ENCODE results near the gene GIMAP6. TPM values are rescaled to one million over a fixed set of nuclear protein-coding genes. Genes with fewer than 3 reads are reported as not detected.
"Not testable (repeated sequence)": the region's sequence is repeated elsewhere in the genome, so short reads cannot be mapped to it uniquely, and the experiment has no call there.

Gene GIMAP6
- polyA plus RNA-seq, 1 of the 3 experiments (the other 2 are of a cell fraction): 0.05 TPM

DNA sequence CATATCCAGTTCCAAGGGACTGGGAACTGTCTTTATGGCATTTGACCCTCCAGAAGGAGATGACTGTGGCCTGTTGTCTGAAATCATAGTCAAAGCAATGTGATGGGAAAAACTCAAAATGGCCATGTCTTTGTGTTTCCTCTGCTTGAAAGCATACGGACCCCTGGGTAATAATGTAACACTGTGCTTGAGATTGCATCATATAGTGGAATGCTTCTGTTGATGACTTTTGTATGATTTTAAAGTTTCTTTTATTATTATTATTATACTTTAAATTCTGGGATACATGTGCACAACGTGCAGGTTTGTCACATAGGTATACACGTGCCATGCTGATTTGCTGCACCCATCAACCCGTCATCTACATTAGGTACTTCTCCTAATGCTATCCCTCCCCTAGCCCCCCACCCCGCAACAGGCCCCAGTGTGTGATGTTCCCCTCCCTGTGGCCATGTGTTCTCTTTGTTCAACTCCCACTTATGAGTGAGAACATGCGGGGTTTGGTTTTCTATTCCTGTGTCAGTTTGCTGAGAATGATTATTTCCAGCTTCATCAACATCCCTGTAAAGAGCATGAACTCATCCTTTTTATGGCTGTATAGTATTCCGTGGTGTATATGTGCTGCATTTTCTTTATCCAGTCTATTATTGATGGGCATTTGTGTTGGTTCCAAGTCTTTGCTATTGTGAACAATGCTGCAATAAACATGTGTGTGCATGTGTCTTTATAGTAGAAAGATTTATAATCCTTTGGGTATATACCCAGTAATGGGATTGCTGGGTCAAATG, 39.8 kb upstream of the GIMAP6 start:
- H3K9me3 ChIP-seq; H3K4me2 ChIP-seq; H3K79me2 ChIP-seq (ENCODE audit: insufficient read depth); H3K4me1 ChIP-seq (ENCODE audit: control insufficient read depth in 1 of 2, insufficient read depth in 2 of 2, low read depth in 1 of 2, low read length in 1 of 2); H3F3A ChIP-seq (replicated peaks; ENCODE audit: insufficient read depth); H2AFZ ChIP-seq (ENCODE audit: low read depth); POLR2A ChIA-PET; H3K9ac ChIP-seq; H3K27ac ChIP-seq (ENCODE audit: low read depth in 2 of 2, low read length in 1 of 2); H3K27me3 ChIP-seq (ENCODE audit: insufficient read depth); H3K9me2 ChIP-seq; H3K36me3 ChIP-seq (replicated peaks in 1 of 2; ENCODE audit: control insufficient read depth in 1 of 2, insufficient read depth in 2 of 2, low read length in 1 of 2); H4K20me1 ChIP-seq (ENCODE audit: insufficient read depth); H3K4me3 ChIP-seq (ENCODE audit: low read depth in 2 of 2, low read length in 1 of 2); DNase-seq: not testable (repeated sequence)
- CTCF ChIA-PET: interaction anchor here (0.8 kb wide), 1 partner anchor 788 kb away, joined by 3 read pairs; no protein-coding TSS in a partner anchor
- WGBS (ENCODE audit: low lambda C conversion rate): 5% methylated on average over 7 of the region's 7 CpGs

DNA sequence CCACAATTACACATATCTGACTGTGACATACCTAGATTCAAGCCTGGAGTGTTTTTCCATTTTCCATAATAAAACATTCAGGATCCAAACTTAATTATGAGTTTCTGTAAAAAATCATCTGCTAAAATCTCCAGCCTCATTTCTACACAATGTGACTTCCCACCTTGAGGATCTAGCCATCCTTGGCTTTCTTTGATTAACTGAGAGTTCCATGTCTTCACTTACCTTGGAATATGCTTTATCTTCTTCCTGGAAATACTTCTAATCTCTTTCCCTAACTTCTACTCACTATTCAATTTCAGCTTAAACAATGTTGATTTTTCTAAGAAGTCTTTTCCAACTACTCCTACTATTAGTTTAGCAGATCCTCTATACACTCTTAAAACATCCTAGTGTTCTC, 36.8 kb upstream of the GIMAP6 start:
- POLR2A ChIA-PET: no interaction called here
- no peak for DNase-seq
- TF ChIP-seq, protein P1, sequence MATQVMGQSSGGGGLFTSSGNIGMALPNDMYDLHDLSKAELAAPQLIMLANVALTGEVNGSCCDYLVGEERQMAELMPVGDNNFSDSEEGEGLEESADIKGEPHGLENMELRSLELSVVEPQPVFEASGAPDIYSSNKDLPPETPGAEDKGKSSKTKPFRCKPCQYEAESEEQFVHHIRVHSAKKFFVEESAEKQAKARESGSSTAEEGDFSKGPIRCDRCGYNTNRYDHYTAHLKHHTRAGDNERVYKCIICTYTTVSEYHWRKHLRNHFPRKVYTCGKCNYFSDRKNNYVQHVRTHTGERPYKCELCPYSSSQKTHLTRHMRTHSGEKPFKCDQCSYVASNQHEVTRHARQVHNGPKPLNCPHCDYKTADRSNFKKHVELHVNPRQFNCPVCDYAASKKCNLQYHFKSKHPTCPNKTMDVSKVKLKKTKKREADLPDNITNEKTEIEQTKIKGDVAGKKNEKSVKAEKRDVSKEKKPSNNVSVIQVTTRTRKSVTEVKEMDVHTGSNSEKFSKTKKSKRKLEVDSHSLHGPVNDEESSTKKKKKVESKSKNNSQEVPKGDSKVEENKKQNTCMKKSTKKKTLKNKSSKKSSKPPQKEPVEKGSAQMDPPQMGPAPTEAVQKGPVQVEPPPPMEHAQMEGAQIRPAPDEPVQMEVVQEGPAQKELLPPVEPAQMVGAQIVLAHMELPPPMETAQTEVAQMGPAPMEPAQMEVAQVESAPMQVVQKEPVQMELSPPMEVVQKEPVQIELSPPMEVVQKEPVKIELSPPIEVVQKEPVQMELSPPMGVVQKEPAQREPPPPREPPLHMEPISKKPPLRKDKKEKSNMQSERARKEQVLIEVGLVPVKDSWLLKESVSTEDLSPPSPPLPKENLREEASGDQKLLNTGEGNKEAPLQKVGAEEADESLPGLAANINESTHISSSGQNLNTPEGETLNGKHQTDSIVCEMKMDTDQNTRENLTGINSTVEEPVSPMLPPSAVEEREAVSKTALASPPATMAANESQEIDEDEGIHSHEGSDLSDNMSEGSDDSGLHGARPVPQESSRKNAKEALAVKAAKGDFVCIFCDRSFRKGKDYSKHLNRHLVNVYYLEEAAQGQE (IDR thresholded peaks at IDR 0.05; ENCODE audit: low read depth, low read length): no peak
- no peak for TF ChIP-seq POLR2AphosphoS5 (IDR thresholded peaks at IDR 0.05; ENCODE audit: low read depth, low read length)
- TF ChIP-seq GABPA (IDR thresholded peaks at IDR 0.05; ENCODE audit: low read depth): no peak
- TF ChIP-seq RFX5 (IDR thresholded peaks at IDR 0.05; ENCODE audit: low read length): no peak
- TF ChIP-seq, protein P2, sequence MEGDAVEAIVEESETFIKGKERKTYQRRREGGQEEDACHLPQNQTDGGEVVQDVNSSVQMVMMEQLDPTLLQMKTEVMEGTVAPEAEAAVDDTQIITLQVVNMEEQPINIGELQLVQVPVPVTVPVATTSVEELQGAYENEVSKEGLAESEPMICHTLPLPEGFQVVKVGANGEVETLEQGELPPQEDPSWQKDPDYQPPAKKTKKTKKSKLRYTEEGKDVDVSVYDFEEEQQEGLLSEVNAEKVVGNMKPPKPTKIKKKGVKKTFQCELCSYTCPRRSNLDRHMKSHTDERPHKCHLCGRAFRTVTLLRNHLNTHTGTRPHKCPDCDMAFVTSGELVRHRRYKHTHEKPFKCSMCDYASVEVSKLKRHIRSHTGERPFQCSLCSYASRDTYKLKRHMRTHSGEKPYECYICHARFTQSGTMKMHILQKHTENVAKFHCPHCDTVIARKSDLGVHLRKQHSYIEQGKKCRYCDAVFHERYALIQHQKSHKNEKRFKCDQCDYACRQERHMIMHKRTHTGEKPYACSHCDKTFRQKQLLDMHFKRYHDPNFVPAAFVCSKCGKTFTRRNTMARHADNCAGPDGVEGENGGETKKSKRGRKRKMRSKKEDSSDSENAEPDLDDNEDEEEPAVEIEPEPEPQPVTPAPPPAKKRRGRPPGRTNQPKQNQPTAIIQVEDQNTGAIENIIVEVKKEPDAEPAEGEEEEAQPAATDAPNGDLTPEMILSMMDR (IDR thresholded peaks at IDR 0.05): no peak
- TF ChIP-seq GATA2 (CRISPR knock-in tag; IDR thresholded peaks at IDR 0.05): no peak
- no peak for TF ChIP-seq FOXJ3 (CRISPR knock-in tag; IDR thresholded peaks at IDR 0.05)
- TF ChIP-seq EZH2phosphoT487 (IDR thresholded peaks at IDR 0.05; ENCODE audit: borderline replicate concordance, low read depth): no peak
- TF ChIP-seq TEAD4 (IDR thresholded peaks at IDR 0.05; ENCODE audit: borderline replicate concordance, insufficient read depth): no peak
- TF ChIP-seq, protein P3, sequence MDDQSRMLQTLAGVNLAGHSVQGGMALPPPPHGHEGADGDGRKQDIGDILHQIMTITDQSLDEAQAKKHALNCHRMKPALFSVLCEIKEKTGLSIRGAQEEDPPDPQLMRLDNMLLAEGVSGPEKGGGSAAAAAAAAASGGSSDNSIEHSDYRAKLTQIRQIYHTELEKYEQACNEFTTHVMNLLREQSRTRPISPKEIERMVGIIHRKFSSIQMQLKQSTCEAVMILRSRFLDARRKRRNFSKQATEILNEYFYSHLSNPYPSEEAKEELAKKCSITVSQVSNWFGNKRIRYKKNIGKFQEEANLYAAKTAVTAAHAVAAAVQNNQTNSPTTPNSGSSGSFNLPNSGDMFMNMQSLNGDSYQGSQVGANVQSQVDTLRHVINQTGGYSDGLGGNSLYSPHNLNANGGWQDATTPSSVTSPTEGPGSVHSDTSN (IDR thresholded peaks at IDR 0.05): no peak
- TF ChIP-seq MEF2A (IDR thresholded peaks at IDR 0.05; ENCODE audit: borderline replicate concordance, low read depth): no peak
- no peak for TF ChIP-seq NRF1 (IDR thresholded peaks at IDR 0.05; ENCODE audit: low read depth, low read length)
- TF ChIP-seq TAF1 (IDR thresholded peaks at IDR 0.05; ENCODE audit: borderline replicate concordance, low read depth, low read length): no peak
- TF ChIP-seq NFIC (IDR thresholded peaks at IDR 0.05; ENCODE audit: borderline replicate concordance): no peak
- TF ChIP-seq, protein P4, sequence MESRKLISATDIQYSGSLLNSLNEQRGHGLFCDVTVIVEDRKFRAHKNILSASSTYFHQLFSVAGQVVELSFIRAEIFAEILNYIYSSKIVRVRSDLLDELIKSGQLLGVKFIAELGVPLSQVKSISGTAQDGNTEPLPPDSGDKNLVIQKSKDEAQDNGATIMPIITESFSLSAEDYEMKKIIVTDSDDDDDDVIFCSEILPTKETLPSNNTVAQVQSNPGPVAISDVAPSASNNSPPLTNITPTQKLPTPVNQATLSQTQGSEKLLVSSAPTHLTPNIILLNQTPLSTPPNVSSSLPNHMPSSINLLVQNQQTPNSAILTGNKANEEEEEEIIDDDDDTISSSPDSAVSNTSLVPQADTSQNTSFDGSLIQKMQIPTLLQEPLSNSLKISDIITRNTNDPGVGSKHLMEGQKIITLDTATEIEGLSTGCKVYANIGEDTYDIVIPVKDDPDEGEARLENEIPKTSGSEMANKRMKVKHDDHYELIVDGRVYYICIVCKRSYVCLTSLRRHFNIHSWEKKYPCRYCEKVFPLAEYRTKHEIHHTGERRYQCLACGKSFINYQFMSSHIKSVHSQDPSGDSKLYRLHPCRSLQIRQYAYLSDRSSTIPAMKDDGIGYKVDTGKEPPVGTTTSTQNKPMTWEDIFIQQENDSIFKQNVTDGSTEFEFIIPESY (IDR thresholded peaks at IDR 0.05; ENCODE audit: borderline replicate concordance, low read depth): no peak
- TF ChIP-seq YY1 (IDR thresholded peaks at IDR 0.05; ENCODE audit: low read depth): no peak
- no peak for TF ChIP-seq TCF12 (IDR thresholded peaks at IDR 0.05)
- TF ChIP-seq SIN3A (IDR thresholded peaks at IDR 0.05; ENCODE audit: borderline replicate concordance, low read depth, low read length): no peak
- TF ChIP-seq JUND (IDR thresholded peaks at IDR 0.05): no peak
- no peaks in the 10 kb centered on the region; the same call in 1 of the 2 replicates for H3K27me3 ChIP-seq (ENCODE audit: insufficient read depth)
- no peaks in the 10 kb centered on the region for H3K36me3 ChIP-seq (replicated peaks in 1 of 2; ENCODE audit: control insufficient read depth in 1 of 2, insufficient read depth in 2 of 2, low read length in 1 of 2)
- H2AFZ ChIP-seq (ENCODE audit: low read depth): no peak overlapping the region
- no peak overlapping the region for H3K4me2 ChIP-seq
- H4K20me1 ChIP-seq (ENCODE audit: insufficient read depth): no peaks in the 10 kb centered on the region
- no peaks in the 10 kb centered on the region for H3F3A ChIP-seq (replicated peaks; ENCODE audit: insufficient read depth)
- H3K4me3 ChIP-seq (ENCODE audit: low read depth in 2 of 2, low read length in 1 of 2): no peak overlapping the region
- no peak overlapping the region for H3K27ac ChIP-seq (ENCODE audit: low read depth in 2 of 2, low read length in 1 of 2)
- no peak overlapping the region for H3K9ac ChIP-seq
- no peaks in the 10 kb centered on the region for H3K79me2 ChIP-seq (ENCODE audit: insufficient read depth)
- CTCF ChIA-PET: no interaction called here
- H3K4me1 ChIP-seq (ENCODE audit: control insufficient read depth in 1 of 2, insufficient read depth in 2 of 2, low read depth in 1 of 2, low read length in 1 of 2): no peaks in the 10 kb centered on the region
- H3K9me2 ChIP-seq: no peaks in the 10 kb centered on the region
- no peaks in the 10 kb centered on the region for H3K9me3 ChIP-seq
